Natural killer cell (primary cell): ENCODE measurements around the gene SLC16A1. TPM values are rescaled to one million over a fixed set of nuclear protein-coding genes. Genes with fewer than 3 reads are reported as not detected.
"Not testable (repeated sequence)": the region's sequence is repeated elsewhere in the genome, so short reads cannot be mapped to it uniquely, and the experiment has no call there.

ENCODE experiments used
- ATAC-seq, 3 donors: fragments of 150-1000 bp in 2 of 3; fragments of 200-7000 bp in 1 of 3; cut with Tn5 transposase; 1 replicate in 1 of 3; 2 replicates in 2 of 3; pipeline ENCODE4 v1.10.0; 2021; ENCODE audit warnings: mild to moderate bottlenecking in 2 of 3, moderate library complexity in 2 of 3
- DNase-seq, 2 donors: peaks; one replicate each; pipeline versions ENCODE4 v3.0.0 to v3.0.0-alpha.2; 2013 to 2021; ENCODE audit warnings: mixed read lengths in 1 of 2
- H3K27ac ChIP-seq: one replicate; pipeline ENCODE4 v1.5.1; 2013; ENCODE audit warnings: mild to moderate bottlenecking, low read length
- H3K27me3 ChIP-seq: one replicate; pipeline ENCODE4 v1.6.1; 2013; ENCODE audit warnings: low read length; ENCODE audit not compliant: control insufficient read depth, insufficient read depth
- H3K36me3 ChIP-seq: one replicate; pipeline ENCODE4 v1.6.1; 2013; ENCODE audit warnings: low read length; ENCODE audit not compliant: control insufficient read depth, insufficient read depth
- H3K4me1 ChIP-seq: one replicate; pipeline ENCODE4 v1.6.1; 2013; ENCODE audit warnings: low read length; ENCODE audit not compliant: control insufficient read depth, insufficient read depth
- H3K4me3 ChIP-seq: one replicate; pipeline ENCODE4 v1.5.1; 2013; ENCODE audit warnings: low read length
- H3K9me3 ChIP-seq: one replicate; pipeline ENCODE4 v1.6.1; 2013; ENCODE audit warnings: low read length; ENCODE audit not compliant: control insufficient read depth, insufficient read depth
- H3K27ac Mint-ChIP-seq, 2 donors: one replicate each; pipeline ENCODE4 v1.8.0; 2022; ENCODE audit warnings: mild to moderate bottlenecking in 2 of 2, mixed read lengths in 2 of 2, moderate library complexity in 1 of 2
- H3K27me3 Mint-ChIP-seq, 2 donors: one replicate each; pipeline ENCODE4 v1.8.0; 2022; ENCODE audit warnings: low read depth in 2 of 2, mixed read lengths in 2 of 2
- H3K36me3 Mint-ChIP-seq: one replicate; pipeline ENCODE4 v1.8.0; 2022; ENCODE audit warnings: mixed read lengths
- H3K4me1 Mint-ChIP-seq, 2 donors: one replicate each; pipeline ENCODE4 v1.8.0; 2022; ENCODE audit warnings: mixed read lengths in 2 of 2
- H3K4me3 Mint-ChIP-seq: one replicate; pipeline ENCODE4 v1.8.0; 2022; ENCODE audit warnings: mild to moderate bottlenecking, moderate library complexity, mixed read lengths
- H3K9me3 Mint-ChIP-seq, 2 donors: one replicate each; pipeline ENCODE4 v1.8.0; 2022; ENCODE audit warnings: mixed read lengths in 2 of 2
- CTCF ChIP-seq: fragments of 200-600 bp; IDR thresholded peaks from one replicate; pipeline ENCODE4 v1.8.0; 2022; ENCODE audit warnings: antibody characterized with exemption
- WGBS: methylation state at CpG from one replicate; pipeline ENCODE4 v1.1.7; 2013; ENCODE audit warnings: missing lambda C conversion rate; ENCODE audit not compliant: insufficient coverage; 5-methylcytosine and 5-hydroxymethylcytosine counted together
- intact Hi-C: fragments of 100-400 bp; cut with micrococcal nuclease; formaldehyde crosslinking; loops from one replicate; pipeline ENCODE4 v1.14.2; 2022
- total RNA-seq, 4 donors: library from RNA; stranded (reverse); fragments of 120-200 nt in 1 of 4; gene quantifications; one replicate each; pipeline versions ENCODE4 v1.2.3 to v1.2.4, GENCODE V29; 2013 to 2022

The SLC16A1 gene
- total RNA-seq, 3 donors from 2014 or later (not counting 1 experiment from before 2014, with no cell fraction given): 8.7 to 18.5 (median 14.0) TPM

DNA sequence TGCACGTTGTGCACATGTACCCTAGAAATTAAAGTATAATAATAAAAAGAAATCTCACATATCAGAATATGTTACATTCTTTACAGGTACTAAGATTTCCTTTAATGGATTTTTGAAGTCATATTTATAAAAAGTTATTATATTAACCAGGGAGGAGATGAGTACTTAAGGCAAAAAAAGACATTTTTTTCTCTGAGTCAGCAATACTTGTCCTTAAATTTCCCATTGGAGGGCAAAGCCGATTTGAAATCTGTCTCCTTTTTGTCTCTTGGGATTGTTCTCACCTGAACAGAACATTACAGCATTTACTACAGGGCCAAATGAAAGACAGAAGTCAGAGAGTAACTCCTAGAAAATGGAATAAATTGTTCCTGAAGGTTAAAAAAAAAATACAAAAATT lies 26.3 kb upstream of the SLC16A1 start:
- H3K4me1 Mint-ChIP-seq: peaks cover 0 to 5% of the 10 kb centered on the region in 2 donors
- TF ChIP-seq CTCF: no peak
- ATAC-seq: no peak
- H3K4me3 Mint-ChIP-seq: no peak overlapping the region
- Histone ChIP-seq H3K4me3 (no peak overlapping the region), H3K36me3 (no peaks in the 10 kb centered on the region), H3K27ac (no peak overlapping the region), H3K27me3 (no peaks in the 10 kb centered on the region), H3K9me3 (no peaks in the 10 kb centered on the region), H3K4me1 (no peaks in the 10 kb centered on the region)
- intact Hi-C loops: no loop called here
- no peaks in the 10 kb centered on the region for H3K9me3 Mint-ChIP-seq
- no peak overlapping the region for H3K27ac Mint-ChIP-seq
- no peak for DNase-seq
- no peaks in the 10 kb centered on the region for H3K27me3 Mint-ChIP-seq
- no peaks in the 10 kb centered on the region for H3K36me3 Mint-ChIP-seq
- WGBS: 100% methylated on average over 1 of the region's 2 CpGs

- H3K9me3 ChIP-seq, H3K4me3 Mint-ChIP-seq, H3K27ac Mint-ChIP-seq, H3K4me1 Mint-ChIP-seq, H3K27me3 Mint-ChIP-seq, DNase-seq, H3K27me3 ChIP-seq, H3K9me3 Mint-ChIP-seq, H3K36me3 ChIP-seq, H3K4me3 ChIP-seq, H3K4me1 ChIP-seq, ATAC-seq, H3K36me3 Mint-ChIP-seq, intact Hi-C loops, H3K27ac ChIP-seq: not testable (repeated sequence)
- WGBS: 97% methylated on average over 8 of the region's 8 CpGs
Measured at GRCh38 chr1:112981834-112982233, 25.8 kb upstream of the SLC16A1 start.

DNA sequence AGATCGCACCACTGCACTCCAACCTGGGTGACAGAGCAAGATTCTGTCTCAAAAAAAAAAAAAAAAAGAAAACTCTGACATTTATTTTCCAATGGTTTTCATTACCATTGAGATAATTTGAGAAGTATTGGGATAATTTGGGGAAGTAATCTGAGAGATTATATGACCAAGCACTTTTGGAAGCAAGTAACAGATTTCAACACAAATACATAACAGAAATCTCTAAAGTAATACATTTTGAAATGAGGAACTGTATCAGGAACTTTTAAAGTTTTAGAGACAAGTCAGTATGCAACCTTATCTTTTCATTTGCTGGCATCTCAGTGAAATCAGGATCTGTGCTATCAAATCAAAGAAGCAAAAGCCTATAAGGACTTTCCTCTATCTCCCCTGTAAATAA lies 25.4 kb upstream of the SLC16A1 start:
- WGBS: 80% methylated on average over 1 of the region's 1 CpG
- H3K4me3 Mint-ChIP-seq: no peak overlapping the region

GRCh38 chr1:112975336-112975735 lies 19.3 kb upstream of the SLC16A1 start:
- intact Hi-C loops: no loop called here
- Mint-ChIP-seq H3K27ac (no peak overlapping the region), H3K9me3 (no peaks in the 10 kb centered on the region), H3K27me3 (no peaks in the 10 kb centered on the region), H3K4me3 (no peak overlapping the region), H3K4me1 (no peaks in the 10 kb centered on the region), H3K36me3 (no peaks in the 10 kb centered on the region)
- H3K4me3 ChIP-seq: no peak overlapping the region
- DNase-seq: no peak
- no peaks in the 10 kb centered on the region for H3K36me3 ChIP-seq
- H3K27ac ChIP-seq: no peak overlapping the region
- no peak for TF ChIP-seq CTCF
- no peaks in the 10 kb centered on the region for H3K27me3 ChIP-seq
- H3K9me3 ChIP-seq: no peaks in the 10 kb centered on the region
- 100% methylated on average over 5 of the region's 5 CpGs for WGBS
- no peak for ATAC-seq
- no peaks in the 10 kb centered on the region for H3K4me1 ChIP-seq

More for the DNA sequence above, 25.4 kb upstream of the SLC16A1 start:
- intact Hi-C loops: no loop called here
- Histone ChIP-seq H3K27me3 (no peaks in the 10 kb centered on the region), H3K36me3 (no peaks in the 10 kb centered on the region), H3K27ac (no peak overlapping the region), H3K9me3 (no peaks in the 10 kb centered on the region), H3K4me1 (no peaks in the 10 kb centered on the region), H3K4me3 (no peak overlapping the region)
- H3K9me3 Mint-ChIP-seq: no peaks in the 10 kb centered on the region
- peaks cover 0 to 5% of the 10 kb centered on the region in 2 donors for H3K4me1 Mint-ChIP-seq
- no peaks in the 10 kb centered on the region for H3K27me3 Mint-ChIP-seq
- DNase-seq: no peak
- no peak overlapping the region for H3K27ac Mint-ChIP-seq
- TF ChIP-seq CTCF: no peak
- no peak for ATAC-seq
- no peaks in the 10 kb centered on the region for H3K36me3 Mint-ChIP-seq
